Measurements from ENCODE around the gene CACUL1.
"Not testable (repeated sequence)": the region's sequence is repeated elsewhere in the genome, so short reads cannot be mapped to it uniquely, and the experiment has no call there.

CACUL1 gene

DNA sequence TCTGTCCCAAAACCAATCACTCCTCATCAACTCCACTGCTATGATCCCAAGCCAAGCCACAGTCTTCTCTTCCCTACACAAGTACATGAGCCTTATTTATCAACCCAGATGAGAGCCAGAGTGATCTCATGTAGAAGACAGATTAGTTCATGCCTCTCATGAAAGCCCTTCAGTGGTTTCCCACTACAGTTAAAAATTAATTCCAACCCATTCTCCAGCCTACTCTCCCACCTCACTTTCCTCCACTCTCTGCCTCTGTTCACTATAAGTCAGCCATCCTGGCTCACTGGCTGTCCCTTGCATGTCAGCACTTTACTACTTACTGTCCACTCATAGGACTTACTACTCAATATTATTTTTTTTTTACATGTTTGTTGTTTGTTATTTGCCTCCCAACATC lies 67.3 kb downstream of the CACUL1 start:
- no peak for DNase-seq (ENCODE audit: low read depth in 2 of 2)

DNA sequence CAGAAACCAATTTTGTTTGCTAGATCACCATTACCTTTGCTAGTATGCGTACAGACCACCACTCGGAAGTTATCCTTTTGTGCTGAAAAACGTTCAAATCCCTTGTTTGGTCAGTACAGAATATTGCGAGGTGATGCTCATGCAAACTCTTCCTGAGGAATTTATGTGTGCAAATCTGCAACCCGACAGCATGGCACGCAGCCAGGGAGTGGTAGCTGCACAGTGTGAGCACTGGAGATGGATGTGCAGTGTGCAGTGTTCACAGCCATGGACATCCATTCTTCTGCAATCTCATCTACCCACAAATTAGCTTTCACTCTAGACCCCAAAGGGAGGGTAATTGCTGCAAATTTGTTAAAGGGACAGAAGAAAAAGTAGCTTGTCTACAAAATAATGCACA lies 72.2 kb downstream of the CACUL1 start:
- no peak for DNase-seq (ENCODE audit: low read depth in 2 of 2)

GRCh38 chr10:118680197-118680596 lies 74.6 kb downstream of the CACUL1 start:
- no peak for DNase-seq (ENCODE audit: low read depth in 2 of 2)

DNA sequence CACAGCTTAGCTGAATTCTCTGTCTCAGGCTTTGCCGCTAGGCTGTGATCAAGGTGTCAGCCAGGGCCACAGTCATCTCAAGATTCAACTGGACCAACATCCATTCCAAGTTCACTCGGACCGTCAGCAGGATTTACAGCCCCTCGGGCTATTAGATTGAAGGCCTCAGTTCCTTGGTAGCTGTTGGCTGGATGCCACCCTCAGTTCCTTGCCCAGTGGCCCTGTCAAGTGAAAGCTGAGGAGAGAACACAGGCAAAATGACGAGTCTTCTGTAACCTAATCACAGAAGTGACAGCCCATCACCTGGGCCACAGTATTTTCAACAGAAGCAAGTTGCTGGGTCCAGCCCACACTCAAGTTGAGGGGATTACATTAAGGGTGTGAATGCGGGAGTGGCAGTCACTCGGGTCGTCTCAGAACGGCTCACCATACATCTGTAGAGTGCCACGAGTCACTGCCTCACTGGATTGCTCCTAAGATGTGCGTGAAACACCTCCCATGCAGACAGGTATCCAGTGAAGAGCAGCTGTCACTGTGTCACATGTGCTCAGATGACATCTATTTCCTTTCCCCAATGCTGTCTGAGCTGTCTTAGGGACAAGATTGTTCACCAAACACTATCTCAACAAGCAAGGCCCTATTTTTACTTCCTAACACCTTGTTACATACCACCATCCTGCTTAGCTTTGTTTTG lies 80.4 kb downstream of the CACUL1 start:
- no peak for DNase-seq (ENCODE audit: low read depth in 2 of 2)

GRCh38 chr10:118672766-118673715 lies 81.7 kb downstream of the CACUL1 start:
- no peak for DNase-seq (ENCODE audit: low read depth in 2 of 2)

- no peak for DNase-seq (ENCODE audit: low read depth in 2 of 2)
Observed at GRCh38 chr10:118672153-118672552, 82.6 kb downstream of the CACUL1 start.

DNA sequence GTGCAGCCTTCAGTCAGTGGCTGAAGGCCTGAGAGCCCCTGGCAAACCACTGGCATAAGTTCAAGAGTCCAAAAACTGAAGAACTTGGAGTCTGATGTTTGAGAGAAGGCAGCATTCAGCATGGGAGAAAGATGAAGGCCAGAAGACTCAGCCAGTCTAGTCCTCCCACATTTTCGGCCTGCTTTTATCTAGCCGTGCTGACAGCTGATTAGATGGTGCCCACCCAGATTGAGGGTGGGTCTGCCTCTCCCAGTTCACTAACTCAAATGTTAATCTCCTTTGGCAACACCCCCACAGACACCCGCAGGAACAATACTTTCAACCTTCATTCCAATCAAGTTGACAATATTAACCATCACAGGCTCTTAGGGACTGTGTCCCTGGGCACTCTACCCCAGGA lies 83.5 kb downstream of the CACUL1 start:
- DNase-seq (ENCODE audit: low read depth in 2 of 2), result not testable (repeated sequence)

DNA sequence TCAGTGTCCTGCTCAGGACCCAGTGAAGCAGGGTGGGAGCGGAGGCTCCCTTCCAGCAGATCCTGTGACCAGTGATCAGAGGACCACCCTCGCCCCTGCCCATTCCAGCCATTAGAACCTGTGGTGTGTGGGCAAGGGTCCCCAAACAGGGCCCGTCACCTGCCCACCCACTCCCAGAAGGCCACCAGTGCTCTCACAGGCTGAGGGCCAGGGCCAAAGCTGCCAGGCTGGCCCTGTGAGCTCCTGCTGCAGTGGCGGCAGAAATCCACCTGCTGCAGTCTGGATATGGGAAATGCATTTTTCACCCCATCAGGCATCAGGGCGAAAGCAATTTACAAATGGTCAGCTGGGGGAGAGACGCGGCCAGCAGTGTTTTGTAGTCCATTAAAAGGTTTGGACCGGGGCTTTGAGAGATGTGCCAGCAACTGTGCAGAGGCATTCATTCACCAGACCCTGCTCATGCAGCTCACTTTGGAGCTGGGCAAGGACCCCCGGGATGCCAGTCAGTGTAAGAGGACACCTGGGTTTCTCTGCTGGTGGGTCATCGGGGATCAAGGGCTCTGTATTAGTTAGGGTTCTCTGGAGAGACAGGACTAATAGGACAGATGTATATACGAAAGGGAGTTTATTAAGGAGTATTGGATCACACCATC lies 84.2 kb downstream of the CACUL1 start:
- DNase-seq (ENCODE audit: low read depth in 2 of 2), result no peak

GRCh38 chr10:118669835-118670234 lies 84.9 kb downstream of the CACUL1 start:
- no peak for DNase-seq (ENCODE audit: low read depth in 2 of 2)

DNA sequence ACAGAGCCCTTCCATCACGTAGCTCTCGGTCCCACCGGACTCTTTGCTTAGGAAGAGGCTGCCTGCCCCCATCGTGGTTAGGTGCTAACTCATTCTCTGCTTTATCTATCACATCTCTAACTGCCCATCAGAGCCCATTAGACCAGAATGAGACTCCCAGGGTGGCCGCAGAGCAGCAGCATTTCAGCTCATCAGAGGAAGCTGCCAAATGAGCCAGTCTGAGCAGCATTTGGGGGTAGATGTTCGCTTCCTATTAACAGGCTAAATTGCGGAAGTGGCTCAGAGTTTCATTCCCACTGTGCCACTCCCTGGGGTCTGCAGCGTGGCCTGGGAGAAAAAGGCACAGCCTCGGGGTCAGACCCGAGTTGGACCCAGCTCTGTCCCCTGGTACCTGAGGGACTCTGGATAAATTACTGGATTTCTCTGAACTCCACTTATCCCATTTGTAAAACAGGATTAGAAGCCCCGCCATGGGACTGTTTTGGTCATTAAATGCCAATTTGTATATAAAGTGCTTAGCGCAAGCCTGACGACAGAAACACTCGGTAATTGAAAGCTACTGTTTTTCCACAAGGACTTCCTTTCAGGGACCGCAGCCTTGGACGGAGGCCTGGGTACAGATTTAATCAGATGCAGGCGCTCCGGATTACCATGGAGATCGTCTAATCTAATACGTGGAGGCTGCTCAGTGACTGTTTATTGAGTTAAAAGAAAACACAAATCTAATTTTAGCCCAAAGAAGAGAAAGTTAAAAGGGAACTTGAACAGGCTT lies 85.6 kb downstream of the CACUL1 start:
- no peak for DNase-seq (ENCODE audit: low read depth in 2 of 2)

DNA sequence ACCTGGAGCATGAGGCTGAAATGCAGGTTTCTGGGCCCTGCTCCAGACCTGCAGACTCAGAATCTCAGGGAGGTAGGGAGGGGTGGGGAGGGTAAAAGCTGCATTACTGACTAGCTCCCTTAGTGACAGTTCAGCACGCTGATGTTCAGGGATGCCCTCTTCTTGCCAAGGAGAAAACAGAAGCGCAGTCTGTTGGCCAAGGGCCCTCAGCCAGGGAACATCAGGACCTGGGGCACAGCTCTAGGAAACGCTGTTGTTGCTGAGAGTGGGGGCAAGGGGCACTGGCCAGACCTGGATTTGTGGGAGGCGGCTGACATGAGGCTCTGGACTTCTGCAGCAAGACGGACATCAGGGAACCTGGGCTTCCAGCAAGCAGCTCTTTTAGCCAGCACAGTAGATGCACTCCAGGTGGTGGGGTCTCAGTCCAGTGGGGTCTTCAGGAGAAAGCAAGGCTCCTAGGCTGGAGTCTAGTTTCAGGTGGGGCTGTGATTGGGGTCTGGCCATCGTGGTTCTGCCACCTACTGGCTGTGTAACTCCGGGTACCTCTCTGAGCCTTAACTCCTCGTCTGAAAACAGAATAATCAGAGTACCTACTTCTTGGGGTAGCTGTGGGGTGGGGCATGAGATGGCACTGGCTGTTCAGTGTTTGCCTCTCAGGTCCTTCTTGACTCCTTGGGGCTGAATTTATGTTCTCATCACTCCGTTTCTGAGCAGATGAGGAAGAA lies 86.4 kb downstream of the CACUL1 start:
- DNase-seq (ENCODE audit: low read depth in 2 of 2), result no peak

GRCh38 chr10:118667732-118668131 lies 87.0 kb downstream of the CACUL1 start:
- DNase-seq (ENCODE audit: low read depth in 2 of 2), result no peak

GRCh38 chr10:118666350-118666749 lies 88.4 kb downstream of the CACUL1 start:
- no peak for DNase-seq (ENCODE audit: low read depth in 2 of 2)

GRCh38 chr10:118664321-118664720 lies 90.4 kb downstream of the CACUL1 start:
- no peak for DNase-seq (ENCODE audit: low read depth in 2 of 2)

DNA sequence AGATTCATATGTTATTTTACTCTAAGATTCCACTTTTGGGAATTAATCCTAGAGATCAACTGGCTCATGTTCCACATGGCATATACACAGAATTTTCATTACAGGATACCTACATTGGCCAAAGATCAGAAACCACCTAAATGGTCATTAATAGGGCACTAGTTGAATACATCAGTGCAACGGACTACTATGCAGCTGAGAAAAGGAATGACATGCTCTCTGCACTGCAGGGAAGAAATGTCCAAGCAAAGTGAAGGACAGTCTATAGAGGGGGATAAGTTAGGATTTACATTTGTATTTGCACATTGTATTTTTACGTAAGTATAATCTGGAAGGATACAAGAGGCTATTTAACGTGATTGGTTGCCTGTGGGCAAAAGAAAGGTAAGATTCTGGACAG lies 91.6 kb downstream of the CACUL1 start:
- DNase-seq (ENCODE audit: low read depth in 2 of 2), result no peak

GRCh38 chr10:118662228-118663035 lies 92.3 kb downstream of the CACUL1 start:
- DNase-seq (ENCODE audit: low read depth in 2 of 2), result no peak

DNA sequence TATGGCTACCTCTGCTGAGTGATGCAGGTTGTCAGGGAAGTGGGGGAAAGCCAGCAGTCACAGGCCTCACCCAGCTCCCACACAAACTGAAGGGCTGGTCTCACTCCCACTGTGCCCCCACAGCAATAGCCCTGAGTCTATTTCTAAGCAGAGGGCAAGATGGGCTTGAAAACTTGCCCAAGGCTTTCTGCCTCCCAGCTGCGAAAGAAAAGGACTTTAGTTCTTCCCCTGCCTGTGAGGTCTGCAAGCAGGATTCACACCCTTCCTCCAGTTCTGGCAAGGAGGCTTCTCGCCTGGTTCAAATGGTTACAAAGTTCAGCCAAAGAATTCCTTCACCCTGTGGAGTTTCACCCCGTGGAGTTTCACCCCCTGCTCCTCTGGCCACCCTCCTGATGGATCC lies 96.0 kb downstream of the CACUL1 start:
- DNase-seq (ENCODE audit: low read depth in 2 of 2), result no peak

DNA sequence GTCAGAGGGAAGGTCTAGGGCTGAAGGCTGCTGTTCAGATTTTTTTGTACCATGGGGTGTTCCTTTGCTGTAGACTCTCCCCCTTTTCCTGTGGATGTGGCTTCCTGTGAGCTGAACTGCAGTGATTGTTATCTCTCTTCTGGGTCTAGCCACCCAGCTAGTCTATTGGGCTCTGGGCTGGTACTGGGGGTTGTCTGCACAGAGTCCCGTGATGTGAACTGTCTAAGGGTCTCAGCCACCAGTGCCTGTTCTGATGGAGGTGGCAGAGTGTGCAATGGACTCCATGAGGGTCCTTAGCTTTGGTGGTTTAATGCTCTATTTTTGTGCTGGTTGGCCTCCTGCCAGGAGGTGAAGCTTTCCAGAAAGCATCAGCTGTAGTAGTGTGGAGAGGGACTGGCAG lies 96.6 kb downstream of the CACUL1 start:
- not testable (repeated sequence) for DNase-seq (ENCODE audit: low read depth in 2 of 2)

DNA sequence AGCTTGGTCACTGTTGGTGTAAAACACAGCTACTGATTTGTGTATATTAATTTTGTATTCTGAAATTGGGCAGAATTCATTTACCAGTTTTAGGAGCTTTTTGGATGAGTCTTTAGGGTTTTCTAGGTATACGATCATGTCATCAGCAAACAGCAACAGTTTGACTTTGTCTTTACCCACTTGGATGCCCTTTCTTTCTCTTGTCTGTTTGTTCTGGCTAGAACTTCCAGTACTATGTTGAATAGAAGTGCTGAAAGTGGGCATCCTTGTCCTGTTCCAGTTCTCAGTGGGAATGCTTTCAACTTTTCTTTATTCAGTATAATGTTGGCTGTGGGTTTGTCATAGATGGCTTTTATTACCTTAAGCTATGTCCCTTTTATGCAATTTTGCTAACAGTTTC lies 109.5 kb downstream of the CACUL1 start:
- not testable (repeated sequence) for DNase-seq (ENCODE audit: low read depth in 2 of 2)

GRCh38 chr10:118642228-118642627 lies 112.5 kb downstream of the CACUL1 start:
- DNase-seq (ENCODE audit: low read depth in 2 of 2), result no peak

Measured in stimulated activated CD4-positive, alpha-beta T cell treated with anti-CD3 and anti-CD28 coated beads, Interleukin-1b, Interleukin-23, amount 100 ng/mL, for 1 hour (primary cell).